Natural killer cell (primary cell): Measurements from ENCODE around the gene PRUNE1. TPM values are rescaled to one million over a fixed set of nuclear protein-coding genes. Genes with fewer than 3 reads are reported as not detected.

Experiments used
- ATAC-seq, 3 donors: fragments of 150-1000 bp in 2 of 3; fragments of 200-7000 bp in 1 of 3; cut with Tn5 transposase; 1 replicate in 1 of 3; 2 replicates in 2 of 3; pipeline ENCODE4 v1.10.0; 2021; ENCODE audit warnings: mild to moderate bottlenecking in 2 of 3, moderate library complexity in 2 of 3
- DNase-seq, 2 donors: peaks; one replicate each; pipeline versions ENCODE4 v3.0.0 to v3.0.0-alpha.2; 2013 to 2021; ENCODE audit warnings: mixed read lengths in 1 of 2
- H3K27ac ChIP-seq: one replicate; pipeline ENCODE4 v1.5.1; 2013; ENCODE audit warnings: mild to moderate bottlenecking, low read length
- H3K27me3 ChIP-seq: one replicate; pipeline ENCODE4 v1.6.1; 2013; ENCODE audit warnings: low read length; ENCODE audit not compliant: control insufficient read depth, insufficient read depth
- H3K36me3 ChIP-seq: one replicate; pipeline ENCODE4 v1.6.1; 2013; ENCODE audit warnings: low read length; ENCODE audit not compliant: control insufficient read depth, insufficient read depth
- H3K4me1 ChIP-seq: one replicate; pipeline ENCODE4 v1.6.1; 2013; ENCODE audit warnings: low read length; ENCODE audit not compliant: control insufficient read depth, insufficient read depth
- H3K4me3 ChIP-seq: one replicate; pipeline ENCODE4 v1.5.1; 2013; ENCODE audit warnings: low read length
- H3K9me3 ChIP-seq: one replicate; pipeline ENCODE4 v1.6.1; 2013; ENCODE audit warnings: low read length; ENCODE audit not compliant: control insufficient read depth, insufficient read depth
- H3K27ac Mint-ChIP-seq, 2 donors: one replicate each; pipeline ENCODE4 v1.8.0; 2022; ENCODE audit warnings: mild to moderate bottlenecking in 2 of 2, mixed read lengths in 2 of 2, moderate library complexity in 1 of 2
- H3K27me3 Mint-ChIP-seq, 2 donors: one replicate each; pipeline ENCODE4 v1.8.0; 2022; ENCODE audit warnings: low read depth in 2 of 2, mixed read lengths in 2 of 2
- H3K36me3 Mint-ChIP-seq: one replicate; pipeline ENCODE4 v1.8.0; 2022; ENCODE audit warnings: mixed read lengths
- H3K4me1 Mint-ChIP-seq, 2 donors: one replicate each; pipeline ENCODE4 v1.8.0; 2022; ENCODE audit warnings: mixed read lengths in 2 of 2
- H3K4me3 Mint-ChIP-seq: one replicate; pipeline ENCODE4 v1.8.0; 2022; ENCODE audit warnings: mild to moderate bottlenecking, moderate library complexity, mixed read lengths
- H3K9me3 Mint-ChIP-seq, 2 donors: one replicate each; pipeline ENCODE4 v1.8.0; 2022; ENCODE audit warnings: mixed read lengths in 2 of 2
- CTCF ChIP-seq: fragments of 200-600 bp; IDR thresholded peaks from one replicate; pipeline ENCODE4 v1.8.0; 2022; ENCODE audit warnings: antibody characterized with exemption
- WGBS: methylation state at CpG from one replicate; pipeline ENCODE4 v1.1.7; 2013; ENCODE audit warnings: missing lambda C conversion rate; ENCODE audit not compliant: insufficient coverage; 5-methylcytosine and 5-hydroxymethylcytosine counted together
- intact Hi-C: fragments of 100-400 bp; cut with micrococcal nuclease; formaldehyde crosslinking; loops from one replicate; pipeline ENCODE4 v1.14.2; 2022
- total RNA-seq, 4 donors: library from RNA; stranded (reverse); fragments of 120-200 nt in 1 of 4; gene quantifications; one replicate each; pipeline versions ENCODE4 v1.2.3 to v1.2.4, GENCODE V29; 2013 to 2022

PRUNE1 gene
- total RNA-seq, 3 donors from 2014 or later (not counting 1 experiment from before 2014, with no cell fraction given): 11.4 to 14.1 (median 13.5) TPM

GRCh38 chr1:150981177-150981804 is 27.0 kb upstream of the PRUNE1 start:
- Mint-ChIP-seq H3K4me1 (peaks cover 15% of the 10 kb centered on the region in 2 donors), H3K4me3 (no peak overlapping the region), H3K27ac (no peak overlapping the region), H3K9me3 (no peaks in the 10 kb centered on the region), H3K27me3 (no peaks in the 10 kb centered on the region), H3K36me3 (no peaks in the 10 kb centered on the region)
- DNase-seq (no peak), ATAC-seq (no peak)
- no peak overlapping the region for H3K4me3 ChIP-seq
- no peak for TF ChIP-seq CTCF
- H3K4me1 ChIP-seq: peaks cover 32% of the 10 kb centered on the region
- no peaks in the 10 kb centered on the region for H3K27me3 ChIP-seq
- 87% methylated on average over 6 of the region's 6 CpGs for WGBS
- no peaks in the 10 kb centered on the region for H3K36me3 ChIP-seq
- intact Hi-C loops: no loop called here
- H3K9me3 ChIP-seq: no peaks in the 10 kb centered on the region
- H3K27ac ChIP-seq: no peak overlapping the region

GRCh38 chr1:150981805-150982712 is 26.2 kb upstream of the PRUNE1 start, which contains the start of gene ANXA9:
Gene ANXA9, plus strand, starts transcription at chr1:150982292. Its CDS starts 814 bp downstream, at chr1:150983106.
- Mint-ChIP-seq H3K4me1 (peaks cover 7% of the 10 kb centered on the region in 2 donors), H3K27ac (no peak within 1 kb of the TSS), H3K36me3 (no peaks in the 10 kb centered on the region), H3K27me3 (no peaks in the 10 kb centered on the region), H3K4me3 (no peak within 1 kb of the TSS), H3K9me3 (no peaks in the 10 kb centered on the region)
- intact Hi-C loops: no loop called here
- WGBS: 76% methylated on average over 9 of the region's 12 CpGs
- Histone ChIP-seq H3K36me3 (no peaks in the 10 kb centered on the region), H3K27ac (no peak within 1 kb of the TSS), H3K9me3 (no peaks in the 10 kb centered on the region), H3K4me1 (peaks cover 25% of the 10 kb centered on the region), H3K27me3 (no peaks in the 10 kb centered on the region), H3K4me3 (no peak within 1 kb of the TSS)
- ATAC-seq (no peak), DNase-seq (no peak)
- no peak for TF ChIP-seq CTCF

GRCh38 chr1:150985179-150985825 is 22.9 kb upstream of the PRUNE1 start:
- no peaks in the 10 kb centered on the region for H3K4me1 ChIP-seq
- H3K36me3 ChIP-seq: no peaks in the 10 kb centered on the region
- ATAC-seq (no peak), DNase-seq (no peak)
- H3K27ac Mint-ChIP-seq: no peak overlapping the region
- H3K4me3 ChIP-seq: no peak overlapping the region
- H3K9me3 Mint-ChIP-seq: no peaks in the 10 kb centered on the region
- H3K27me3 Mint-ChIP-seq: no peaks in the 10 kb centered on the region
- no peak overlapping the region for H3K27ac ChIP-seq
- H3K27me3 ChIP-seq: no peaks in the 10 kb centered on the region
- no peaks in the 10 kb centered on the region for H3K9me3 ChIP-seq
- no peaks in the 10 kb centered on the region for H3K36me3 Mint-ChIP-seq
- intact Hi-C loops: no loop called here
- no peak for TF ChIP-seq CTCF
- no peak overlapping the region for H3K4me3 Mint-ChIP-seq
- 94% methylated on average over 2 of the region's 2 CpGs for WGBS
- no peaks in the 10 kb centered on the region for H3K4me1 Mint-ChIP-seq
